HepG2 (cell line): Measurements from ENCODE around the gene DNASE2B. TPM values are rescaled to one million over a fixed set of nuclear protein-coding genes. Genes with fewer than 3 reads are reported as not detected.

ENCODE experiments used
- ATM ChIP-seq: fragments of 450-650 bp; IDR thresholded peaks from 2 replicates; pipeline ENCODE4 v1.7.1; 2017; ENCODE audit warnings: mild to moderate bottlenecking, borderline replicate concordance
- polyA plus RNA-seq, 8 experiments: library from polyadenylated mRNA; depleted of rRNA in 3 of 8; stranded (reverse) in 7 of 8; unstranded in 1 of 8; fragments of >200 nt; fragmentation: Illumina TruSeq in 4 of 8; extraction: Trizol in 4 of 8; gene quantifications; 2 replicates each; pipeline versions ENCODE4 v1.2.1 to v1.2.3, GENCODE V29; 2011 to 2016; ENCODE audit warnings: low read depth in 4 of 8, missing spikeins in 1 of 8, mixed read lengths in 1 of 8; ENCODE audit not compliant: insufficient read depth in 1 of 8
- total RNA-seq, 5 experiments: library from RNA; depleted of rRNA; stranded (reverse); fragments of >200 nt; fragmentation: Illumina TruSeq; extraction: Trizol; gene quantifications; 2 replicates each; pipeline ENCODE4 v1.2.3, GENCODE V29; 2016; ENCODE audit warnings: low read depth in 1 of 5
- TF ChIP-seq, protein P1 (sequence below): sonication (generic); formaldehyde crosslinking; IDR thresholded peaks from 2 replicates; pipeline ENCODE4 v1.5.1; 2020; ENCODE audit warnings: missing genetic modification reagents, mild to moderate bottlenecking, borderline replicate concordance
- TF ChIP-seq, protein P2 (sequence below): sonication (generic); formaldehyde crosslinking; IDR thresholded peaks from 2 replicates; pipeline ENCODE4 v1.5.0; 2020; ENCODE audit warnings: mild to moderate bottlenecking, missing genetic modification reagents, moderate library complexity
- TF ChIP-seq, protein P3 (sequence below): sonication (generic); formaldehyde crosslinking; IDR thresholded peaks from 2 replicates; pipeline ENCODE4 v1.8.1; 2023; ENCODE audit warnings: mild to moderate bottlenecking, moderate library complexity, missing genetic modification reagents

DNASE2B gene
- total and polyA plus RNA-seq, 2 of the 13 experiments (the other 11 are each of a cell fraction or from before 2014, with no cell fraction given), result not detected

DNA sequence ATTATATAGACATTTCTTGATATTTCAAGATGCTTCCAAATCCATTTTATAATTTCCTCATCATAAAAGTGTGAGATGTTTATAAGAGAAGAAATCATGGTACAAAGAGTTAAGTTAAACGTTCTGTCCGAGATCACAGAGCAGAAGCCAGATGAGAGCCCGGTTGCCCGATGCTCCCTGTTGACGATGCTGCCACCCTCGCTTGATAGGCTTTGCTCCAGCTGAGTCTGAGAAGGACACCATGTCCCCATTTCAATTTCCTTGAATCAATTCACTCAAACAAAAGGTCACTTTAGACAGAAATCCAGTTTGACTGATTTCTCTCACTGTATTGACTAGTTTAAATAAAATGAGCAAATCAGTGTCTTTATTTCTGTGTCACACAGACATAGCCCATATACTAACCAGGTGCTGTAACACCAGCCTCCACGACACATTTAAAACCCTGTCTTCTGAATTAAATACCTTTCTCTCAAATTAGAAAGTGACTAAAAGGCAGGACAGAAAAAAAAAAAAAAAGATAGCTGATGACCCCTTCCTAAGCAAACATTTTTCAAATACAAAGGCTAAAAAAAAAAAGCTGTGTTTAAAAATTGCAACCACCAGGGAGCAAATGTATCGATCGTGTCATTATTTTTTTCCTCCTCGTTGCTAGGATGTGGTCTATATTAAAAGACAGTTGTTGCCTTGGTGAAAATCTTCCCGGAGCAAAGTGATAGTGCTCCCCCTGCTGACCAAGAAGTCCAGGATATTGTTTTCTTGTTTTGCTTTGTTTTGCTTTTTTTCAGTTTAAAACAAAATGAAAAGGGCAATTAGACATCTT lies 35.2 kb downstream of the DNASE2B start (continued):
- TF ChIP-seq, protein P1, sequence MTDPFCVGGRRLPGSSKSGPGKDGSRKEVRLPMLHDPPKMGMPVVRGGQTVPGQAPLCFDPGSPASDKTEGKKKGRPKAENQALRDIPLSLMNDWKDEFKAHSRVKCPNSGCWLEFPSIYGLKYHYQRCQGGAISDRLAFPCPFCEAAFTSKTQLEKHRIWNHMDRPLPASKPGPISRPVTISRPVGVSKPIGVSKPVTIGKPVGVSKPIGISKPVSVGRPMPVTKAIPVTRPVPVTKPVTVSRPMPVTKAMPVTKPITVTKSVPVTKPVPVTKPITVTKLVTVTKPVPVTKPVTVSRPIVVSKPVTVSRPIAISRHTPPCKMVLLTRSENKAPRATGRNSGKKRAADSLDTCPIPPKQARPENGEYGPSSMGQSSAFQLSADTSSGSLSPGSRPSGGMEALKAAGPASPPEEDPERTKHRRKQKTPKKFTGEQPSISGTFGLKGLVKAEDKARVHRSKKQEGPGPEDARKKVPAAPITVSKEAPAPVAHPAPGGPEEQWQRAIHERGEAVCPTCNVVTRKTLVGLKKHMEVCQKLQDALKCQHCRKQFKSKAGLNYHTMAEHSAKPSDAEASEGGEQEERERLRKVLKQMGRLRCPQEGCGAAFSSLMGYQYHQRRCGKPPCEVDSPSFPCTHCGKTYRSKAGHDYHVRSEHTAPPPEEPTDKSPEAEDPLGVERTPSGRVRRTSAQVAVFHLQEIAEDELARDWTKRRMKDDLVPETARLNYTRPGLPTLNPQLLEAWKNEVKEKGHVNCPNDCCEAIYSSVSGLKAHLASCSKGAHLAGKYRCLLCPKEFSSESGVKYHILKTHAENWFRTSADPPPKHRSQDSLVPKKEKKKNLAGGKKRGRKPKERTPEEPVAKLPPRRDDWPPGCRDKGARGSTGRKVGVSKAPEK (CRISPR knock-in tag), result no peak
- TF ChIP-seq, protein P2, sequence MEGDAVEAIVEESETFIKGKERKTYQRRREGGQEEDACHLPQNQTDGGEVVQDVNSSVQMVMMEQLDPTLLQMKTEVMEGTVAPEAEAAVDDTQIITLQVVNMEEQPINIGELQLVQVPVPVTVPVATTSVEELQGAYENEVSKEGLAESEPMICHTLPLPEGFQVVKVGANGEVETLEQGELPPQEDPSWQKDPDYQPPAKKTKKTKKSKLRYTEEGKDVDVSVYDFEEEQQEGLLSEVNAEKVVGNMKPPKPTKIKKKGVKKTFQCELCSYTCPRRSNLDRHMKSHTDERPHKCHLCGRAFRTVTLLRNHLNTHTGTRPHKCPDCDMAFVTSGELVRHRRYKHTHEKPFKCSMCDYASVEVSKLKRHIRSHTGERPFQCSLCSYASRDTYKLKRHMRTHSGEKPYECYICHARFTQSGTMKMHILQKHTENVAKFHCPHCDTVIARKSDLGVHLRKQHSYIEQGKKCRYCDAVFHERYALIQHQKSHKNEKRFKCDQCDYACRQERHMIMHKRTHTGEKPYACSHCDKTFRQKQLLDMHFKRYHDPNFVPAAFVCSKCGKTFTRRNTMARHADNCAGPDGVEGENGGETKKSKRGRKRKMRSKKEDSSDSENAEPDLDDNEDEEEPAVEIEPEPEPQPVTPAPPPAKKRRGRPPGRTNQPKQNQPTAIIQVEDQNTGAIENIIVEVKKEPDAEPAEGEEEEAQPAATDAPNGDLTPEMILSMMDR (CRISPR knock-in tag), result peak; percentile 59
- TF ChIP-seq, protein P3, sequence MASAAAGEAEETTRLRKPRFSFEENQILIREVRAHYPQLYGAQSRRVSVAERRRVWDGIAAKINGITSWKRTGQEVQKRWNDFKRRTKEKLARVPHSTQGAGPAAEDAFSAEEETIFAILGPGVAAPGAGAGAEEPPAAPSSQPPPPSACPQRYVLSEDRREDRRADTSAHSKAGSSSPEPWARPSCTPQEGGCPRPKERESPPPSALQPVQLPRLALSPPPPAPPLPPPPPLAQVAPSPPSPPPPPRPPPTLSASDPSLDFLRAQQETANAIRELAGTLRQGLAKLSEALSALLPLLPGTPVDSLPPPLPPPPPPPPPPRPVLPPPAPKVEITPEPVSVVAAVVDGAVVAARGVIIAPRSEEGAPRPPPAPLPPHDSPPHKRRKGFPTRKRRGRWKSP (CRISPR knock-in tag), result no peak
- no peak for TF ChIP-seq ATM
